Right renal pelvis (tissue), 4 donors: ENCODE measurements around the gene UBE2D1. TPM values are rescaled to one million over a fixed set of nuclear protein-coding genes. Genes with fewer than 3 reads are reported as not detected.

Experiments used
- polyA plus RNA-seq, 4 donors: library from polyadenylated mRNA; unstranded; fragments of 120-200 nt; gene quantifications; one replicate each; pipeline ENCODE4 v1.2.1, GENCODE V29; 2013; ENCODE audit not compliant: insufficient read length in 4 of 4

UBE2D1 gene
- polyA plus RNA-seq, 4 donors: 35.7 to 53.1 (median 47.8) TPM

Other genes with a start within 250 kb of the UBE2D1 start
- 10 to 100 TPM in 1 of 4 donors, 1 to 10 TPM in 3; 7.6 to 10.7 (median 9.3) TPM for gene IPMK, start 67.1 kb upstream of the UBE2D1 start, polyA plus RNA-seq
- 10 to 100 TPM; 53.5 to 62.1 (median 58.6) TPM for gene CISD1, start 65.8 kb upstream of the UBE2D1 start, polyA plus RNA-seq
- 10 to 100 TPM; 68.9 to 82.7 (median 78.9) TPM for gene TFAM, start 50.4 kb downstream of the UBE2D1 start, polyA plus RNA-seq
- 10 to 100 TPM; 69.6 to 95.3 (median 83.3) TPM for gene BICC1, start 177.9 kb downstream of the UBE2D1 start, polyA plus RNA-seq